ENCODE measurements around the gene ZNF646.
"Not testable (repeated sequence)": the region's sequence is repeated elsewhere in the genome, so short reads cannot be mapped to it uniquely, and the experiment has no call there.

The ZNF646 gene

DNA sequence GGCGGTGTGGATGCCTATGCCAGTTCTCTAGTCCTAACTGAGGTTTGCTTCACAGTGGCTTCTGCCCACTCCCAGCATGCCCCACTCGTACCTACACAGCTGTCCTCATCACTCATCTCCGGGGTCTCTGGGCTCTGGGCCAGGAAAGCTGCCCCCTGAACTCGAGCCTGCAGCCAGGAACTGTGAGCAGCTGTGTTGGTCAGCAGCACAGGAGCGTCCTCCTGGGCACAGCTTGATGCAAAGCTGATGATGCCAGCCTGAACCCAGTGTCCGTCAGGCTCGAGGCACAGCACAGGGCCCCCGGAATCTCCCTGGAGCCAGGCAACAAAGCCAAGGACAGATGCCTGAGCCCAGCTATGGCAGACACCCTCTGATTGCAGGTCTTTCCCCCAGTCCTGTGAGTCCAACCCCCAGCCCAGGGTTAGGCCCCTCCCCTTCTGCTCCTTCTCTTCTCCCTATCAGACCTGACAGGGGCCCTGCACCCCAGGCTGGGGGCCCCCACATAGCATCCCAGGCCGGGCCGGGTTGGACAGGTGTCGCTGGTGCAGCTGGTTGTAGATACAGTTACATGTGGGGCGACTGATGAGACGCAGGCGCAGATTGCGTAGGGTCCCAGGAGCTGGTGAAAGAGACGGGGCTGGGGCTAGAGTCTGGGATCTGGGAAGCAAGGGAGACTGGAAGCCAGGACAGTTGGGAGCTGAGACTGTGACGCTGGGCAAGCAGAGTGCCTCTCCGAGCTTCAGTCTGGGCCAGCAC, 11.8 kb downstream of the ZNF646 start:
- DNase-seq: no peak

DNA sequence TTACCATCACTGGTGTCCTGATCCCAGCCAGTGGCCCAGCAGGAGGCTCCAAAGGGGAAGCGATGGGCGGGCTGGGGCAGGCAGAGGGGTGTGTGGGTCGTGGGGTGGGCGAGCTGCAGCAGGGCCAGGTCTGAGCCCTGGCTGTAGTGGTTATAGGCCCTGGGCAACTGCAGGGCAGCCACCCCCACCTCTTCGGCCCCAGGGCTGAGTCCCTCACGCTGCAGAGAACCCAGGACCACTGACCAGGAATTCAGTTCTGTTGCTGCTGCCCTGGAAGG, 12.3 kb downstream of the ZNF646 start:
- DNase-seq: no peak

DNA sequence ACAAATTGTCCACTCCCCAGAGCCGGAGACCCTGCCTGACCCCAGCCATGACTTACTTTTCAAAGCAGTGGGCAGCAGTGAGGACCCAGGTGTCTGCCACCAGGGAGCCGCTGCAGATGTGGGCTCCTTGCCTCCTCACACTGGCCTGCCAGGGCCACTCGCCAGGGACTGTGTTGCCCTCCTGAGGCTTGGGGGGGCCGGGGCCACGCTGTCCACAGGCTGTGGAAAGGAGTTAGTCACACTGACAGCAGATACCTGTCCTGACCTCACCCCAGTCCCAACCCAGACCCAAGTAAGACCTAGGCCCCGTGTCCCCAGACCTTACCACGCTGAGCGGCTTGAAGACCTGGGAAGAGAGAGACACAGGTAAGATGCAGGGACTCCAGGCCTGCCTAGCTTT, 13.3 kb downstream of the ZNF646 start:
- no peak for DNase-seq

DNA sequence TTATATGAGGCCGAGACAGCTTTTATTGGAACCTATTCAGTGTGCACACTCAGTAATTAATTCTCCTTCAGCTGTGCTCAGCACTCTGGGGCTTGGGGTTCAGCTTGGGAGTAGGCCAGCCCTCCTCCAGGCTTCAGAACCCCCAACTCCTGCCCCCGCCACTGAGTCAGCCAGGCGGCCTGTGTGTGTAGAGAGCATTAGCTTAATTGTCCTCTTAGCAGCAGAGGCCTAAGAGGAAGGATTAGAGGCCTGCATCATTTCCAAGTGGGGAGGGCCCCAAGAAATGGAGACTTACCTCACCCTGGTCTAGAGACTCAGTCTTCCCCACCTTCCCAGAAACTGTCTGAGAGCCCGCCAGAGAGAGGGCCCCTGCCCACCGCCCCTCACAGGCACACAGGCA, 13.7 kb downstream of the ZNF646 start:
- no peak for DNase-seq

DNA sequence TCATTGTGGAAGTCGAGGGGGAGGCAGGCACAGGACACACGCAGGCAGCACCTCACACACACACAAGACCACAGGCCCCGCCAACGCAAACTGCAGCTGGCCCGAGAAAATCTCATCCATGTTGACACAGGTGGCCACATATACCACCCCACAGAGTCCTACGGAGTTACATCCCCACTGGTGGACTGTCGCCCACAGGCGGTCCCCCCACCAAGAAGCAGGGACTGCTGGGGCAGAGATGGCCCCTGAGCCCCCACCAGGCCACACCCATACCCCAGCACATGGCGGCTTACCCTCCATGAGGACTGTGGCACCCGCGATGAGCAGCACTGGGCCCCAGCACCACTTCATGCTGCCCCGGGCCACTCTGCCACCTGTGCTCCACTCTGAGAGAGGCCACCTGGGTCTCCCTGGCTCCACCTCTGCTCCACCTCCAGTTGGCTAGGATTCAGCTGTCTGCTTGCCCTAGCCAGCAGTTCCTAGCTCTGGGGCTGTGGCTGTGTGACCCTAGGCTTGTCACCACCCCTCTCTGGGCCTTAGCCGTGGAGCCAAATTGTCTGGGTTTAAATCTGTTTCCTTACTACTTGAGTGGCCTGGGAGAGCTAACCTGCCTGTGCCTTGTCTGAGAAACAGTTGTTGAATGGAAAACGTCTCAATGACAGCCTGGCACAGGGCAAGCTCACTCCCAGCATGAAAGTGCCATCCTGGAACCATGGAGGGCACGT, 14.4 kb downstream of the ZNF646 start, which contains the start of gene PRSS53:
Gene PRSS53 (minus strand): TSS at position 485 of the 725 bp plus-strand sequence. CDS start 134 bp downstream, at position 351.
- DNase-seq: peak in 1 of 2 experiments; percentile 63

DNA sequence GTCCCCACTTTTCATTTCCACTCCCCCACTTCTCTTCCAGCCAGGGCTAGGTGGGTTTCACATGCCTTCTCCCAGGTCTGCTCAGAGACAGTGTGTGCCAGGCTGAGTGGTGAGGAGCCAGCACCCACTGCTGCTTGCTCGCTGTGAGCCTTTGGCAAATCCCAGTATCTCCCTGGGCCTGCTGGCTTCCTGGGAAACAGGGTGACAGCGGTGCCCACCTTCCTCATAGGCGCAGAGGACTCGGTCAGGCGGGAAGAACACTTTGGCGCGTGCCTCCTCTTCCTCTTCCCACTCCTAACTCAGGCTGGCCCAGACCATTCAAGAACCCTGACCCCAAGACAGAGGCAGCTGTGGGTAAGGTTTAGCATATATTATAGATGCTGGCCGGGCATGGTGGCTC, 15.0 kb downstream of the ZNF646 start:
- no peak for DNase-seq

DNA sequence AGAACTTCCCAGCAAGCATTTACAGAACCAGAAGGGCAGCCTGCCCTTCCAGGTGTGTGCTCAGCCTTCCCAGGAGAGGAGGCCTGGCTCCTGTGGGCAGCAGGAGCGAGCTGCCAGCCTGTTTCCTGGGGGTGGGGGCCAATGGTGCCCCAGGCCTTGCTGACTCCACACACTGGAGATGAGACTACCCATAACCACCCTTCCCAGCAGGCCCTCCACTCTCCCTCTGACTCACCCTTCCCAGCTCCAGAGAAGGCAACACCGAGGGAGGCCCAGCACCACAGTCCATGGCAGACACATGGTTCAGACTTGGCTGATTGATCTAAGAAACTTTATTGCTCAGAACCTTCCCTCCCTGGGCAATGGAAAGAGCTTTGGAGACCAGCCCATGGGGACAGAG, 16.3 kb downstream of the ZNF646 start:
- no peak for DNase-seq

DNA sequence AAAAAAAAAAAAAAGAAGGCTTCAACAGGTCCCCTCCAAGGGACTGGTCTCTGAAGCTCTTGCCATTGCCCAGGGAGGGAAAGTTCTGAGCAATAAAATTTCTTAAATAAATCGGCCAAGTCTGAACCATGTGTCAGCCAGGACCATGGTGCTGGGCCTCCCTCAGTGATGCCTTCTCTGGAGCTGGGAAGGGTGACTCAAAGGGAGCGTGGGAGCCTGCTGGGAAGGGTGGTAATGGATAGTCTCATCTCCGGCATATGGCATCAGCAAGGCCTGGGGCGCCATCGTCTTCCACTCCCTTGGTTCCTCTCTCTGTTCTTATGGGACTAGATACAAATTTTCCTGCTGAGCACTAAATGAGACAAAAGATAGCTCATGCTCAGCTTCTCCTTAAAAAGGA, 18.1 kb downstream of the ZNF646 start:
- DNase-seq: no peak

DNA sequence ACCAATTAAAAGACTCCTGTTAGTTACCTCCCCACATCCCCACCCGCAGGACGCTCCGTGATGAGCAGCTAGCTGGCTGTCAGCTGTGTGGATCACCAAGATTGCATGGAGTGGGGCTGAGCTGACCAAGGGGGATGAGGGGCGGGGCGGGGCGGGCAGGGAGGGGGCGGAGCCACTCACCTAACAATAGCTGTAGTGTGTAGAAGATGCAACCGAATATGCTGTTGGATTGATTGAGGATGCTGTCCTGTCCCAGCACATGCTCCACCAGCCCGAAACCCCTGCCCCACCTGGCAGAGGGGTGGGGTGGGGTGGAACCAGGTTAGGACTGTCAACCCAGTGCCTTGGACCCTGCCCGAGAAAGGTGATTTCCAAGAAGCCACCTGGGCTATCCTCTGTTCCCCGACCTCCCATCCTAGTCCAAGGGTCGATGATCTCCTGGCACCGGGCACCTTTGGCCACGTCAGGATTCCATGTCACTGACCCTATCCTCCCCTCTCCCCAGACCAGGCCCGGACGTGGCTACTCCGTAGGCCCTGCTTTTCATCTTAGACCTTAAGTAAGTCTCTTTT, 19.0 kb downstream of the ZNF646 start:
- peak in 1 of 2 experiments; percentile 29 for DNase-seq

DNA sequence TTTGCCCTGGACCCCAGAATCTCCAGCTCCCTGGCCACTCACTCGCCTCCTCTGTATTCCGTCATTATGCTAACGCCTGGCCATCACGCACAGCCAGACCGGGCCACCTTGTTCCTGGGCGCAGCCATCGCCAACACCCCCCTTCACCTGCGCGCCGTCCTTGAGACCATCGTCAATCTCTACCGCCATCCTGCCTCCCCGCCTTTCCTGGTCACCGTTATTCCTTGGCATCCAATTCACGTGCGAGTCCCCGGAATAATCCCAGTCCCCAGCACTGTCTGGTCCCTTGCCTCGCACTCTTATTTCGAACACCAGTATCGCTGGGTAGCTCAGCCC, 19.8 kb downstream of the ZNF646 start:
- DNase-seq: no peak

DNA sequence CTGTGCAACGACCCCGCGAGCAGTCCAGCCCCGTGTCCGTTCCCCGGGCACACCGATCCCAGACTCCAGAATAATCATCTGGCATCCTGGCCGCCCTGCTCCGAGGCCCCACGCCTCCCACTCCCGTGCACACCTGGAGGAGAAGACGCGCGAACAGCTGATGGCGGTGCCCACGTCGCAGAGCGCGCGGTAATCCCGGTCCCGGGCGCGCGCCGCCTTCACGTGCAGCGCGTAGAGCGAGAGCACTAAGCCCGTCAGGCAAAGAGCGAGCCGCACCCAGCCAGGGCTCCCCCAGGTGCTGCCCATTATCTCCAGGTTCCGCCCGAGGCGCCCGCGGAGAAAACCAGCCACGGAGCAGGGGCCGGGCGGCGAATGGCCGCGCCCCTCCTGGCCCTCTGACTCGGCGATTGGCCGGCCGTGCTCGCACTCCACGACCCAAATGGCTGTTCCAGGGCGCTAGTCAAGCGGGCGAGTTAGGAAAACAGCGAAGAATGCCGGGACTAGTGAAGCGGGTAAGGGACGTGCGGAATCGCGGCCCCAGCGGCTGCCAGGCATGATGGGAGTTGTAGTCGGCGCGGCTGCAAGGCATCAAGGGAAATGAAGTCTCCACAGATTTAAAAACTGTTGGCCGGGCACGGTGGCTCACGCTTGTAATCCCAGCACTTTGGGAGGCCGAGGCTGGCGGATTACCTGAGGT, 20.4 kb downstream of the ZNF646 start, which contains the start of gene VKORC1:
Gene VKORC1 (minus strand): TSS at position 374 of the 697 bp plus-strand sequence. CDS start 68 bp downstream, at position 306.
- DNase-seq: peak; percentile 95

DNA sequence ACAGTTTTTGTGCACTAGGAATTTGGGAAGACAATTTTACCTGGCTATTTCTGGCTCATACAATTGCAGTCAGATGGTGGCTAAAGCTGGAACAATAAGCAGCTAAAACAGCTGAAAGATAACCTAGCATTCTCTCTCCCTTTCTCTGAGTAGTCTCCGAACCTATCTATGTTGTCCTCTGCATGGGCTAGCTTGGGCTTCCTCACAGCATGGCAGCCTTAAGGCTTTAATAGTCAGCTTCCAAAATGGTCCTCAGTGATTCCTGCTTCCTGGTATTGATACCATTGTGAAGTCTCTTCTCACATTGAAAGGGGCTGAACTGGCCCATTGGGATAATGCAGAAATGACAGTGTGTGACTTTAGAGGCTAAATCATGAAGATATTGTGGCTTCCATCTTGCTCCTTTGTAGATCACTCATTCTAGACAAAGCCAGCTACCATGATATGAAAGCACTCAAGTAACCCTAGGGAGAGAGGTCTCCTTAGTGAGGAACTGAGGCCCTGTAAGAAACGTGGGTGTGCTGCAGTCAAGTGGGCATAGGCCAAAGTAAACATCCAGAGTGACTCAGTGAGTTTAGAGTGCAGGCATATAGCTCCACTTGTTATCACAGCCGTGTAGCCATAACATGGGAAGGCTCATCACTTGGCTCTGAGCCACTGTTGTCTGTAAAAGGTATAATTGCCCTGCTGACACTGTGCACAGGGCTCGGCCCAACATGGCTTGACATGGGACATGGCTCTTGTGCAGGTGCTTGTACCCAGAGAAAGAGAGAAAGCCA, 25.8 kb downstream of the ZNF646 start:
- DNase-seq: no peak

DNA sequence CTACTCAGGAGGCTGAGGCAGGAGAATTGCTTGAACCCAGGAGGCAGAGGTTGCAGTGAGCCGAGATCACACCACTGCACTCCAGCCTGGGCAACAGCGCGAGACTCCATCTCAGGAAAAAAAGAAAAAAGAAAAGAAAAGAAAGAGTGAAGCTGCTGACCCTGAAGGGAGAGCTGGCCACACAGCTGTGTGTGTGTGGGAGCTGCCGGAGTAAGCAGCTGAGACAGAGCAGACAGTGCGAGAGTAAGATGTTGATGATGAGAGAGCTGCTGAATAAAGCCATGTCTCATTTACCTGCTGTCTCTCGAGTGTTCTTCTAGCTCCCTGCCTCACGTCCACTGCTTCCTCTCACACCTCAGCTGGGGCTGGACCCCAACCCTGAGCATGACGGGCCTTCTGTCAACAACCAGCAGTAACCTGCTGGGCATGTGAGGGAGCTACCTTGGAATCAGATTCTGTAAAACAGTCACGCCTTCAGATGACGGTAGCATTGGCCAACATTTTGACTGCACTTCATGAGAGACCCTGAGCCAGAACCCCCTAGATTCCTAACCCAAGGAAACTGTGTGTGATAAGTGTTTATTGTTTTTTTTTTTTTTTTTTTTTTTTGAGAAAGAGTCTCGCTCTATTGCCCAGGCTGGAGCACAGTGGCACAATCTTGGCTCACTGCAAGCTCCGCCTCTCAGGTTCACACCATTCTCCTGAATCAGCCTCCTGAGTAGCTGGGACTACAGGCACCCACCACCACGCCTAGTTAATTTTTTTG, 26.8 kb downstream of the ZNF646 start:
- not testable (repeated sequence) for DNase-seq

DNA sequence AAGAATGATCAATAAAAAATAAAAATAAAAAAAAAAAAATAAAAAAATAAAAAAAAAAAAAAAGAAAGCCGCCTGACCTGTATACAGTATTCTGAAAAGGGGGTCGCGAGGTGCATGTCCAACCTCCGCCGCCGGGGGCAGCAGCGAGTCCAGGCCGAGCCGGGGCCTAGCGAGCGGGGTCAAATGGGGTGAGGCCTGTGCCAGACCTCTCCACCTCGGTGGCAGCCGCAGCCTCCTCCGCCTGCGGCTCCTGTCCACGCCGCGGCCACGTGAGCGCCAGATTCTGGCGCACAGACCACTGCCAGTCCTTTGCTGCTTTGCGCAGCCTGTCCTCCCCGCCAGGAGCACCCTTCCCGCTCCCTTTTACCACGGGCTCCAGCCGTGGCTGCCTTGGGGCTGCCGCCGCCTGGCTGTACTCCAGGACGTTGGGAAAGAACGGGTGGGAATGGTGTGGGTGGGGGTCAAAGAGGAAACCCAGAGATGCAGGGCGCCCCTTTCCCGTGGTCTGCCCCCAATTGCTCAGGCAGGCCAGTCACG, 31.5 kb downstream of the ZNF646 start:
- no peak for DNase-seq

DNA sequence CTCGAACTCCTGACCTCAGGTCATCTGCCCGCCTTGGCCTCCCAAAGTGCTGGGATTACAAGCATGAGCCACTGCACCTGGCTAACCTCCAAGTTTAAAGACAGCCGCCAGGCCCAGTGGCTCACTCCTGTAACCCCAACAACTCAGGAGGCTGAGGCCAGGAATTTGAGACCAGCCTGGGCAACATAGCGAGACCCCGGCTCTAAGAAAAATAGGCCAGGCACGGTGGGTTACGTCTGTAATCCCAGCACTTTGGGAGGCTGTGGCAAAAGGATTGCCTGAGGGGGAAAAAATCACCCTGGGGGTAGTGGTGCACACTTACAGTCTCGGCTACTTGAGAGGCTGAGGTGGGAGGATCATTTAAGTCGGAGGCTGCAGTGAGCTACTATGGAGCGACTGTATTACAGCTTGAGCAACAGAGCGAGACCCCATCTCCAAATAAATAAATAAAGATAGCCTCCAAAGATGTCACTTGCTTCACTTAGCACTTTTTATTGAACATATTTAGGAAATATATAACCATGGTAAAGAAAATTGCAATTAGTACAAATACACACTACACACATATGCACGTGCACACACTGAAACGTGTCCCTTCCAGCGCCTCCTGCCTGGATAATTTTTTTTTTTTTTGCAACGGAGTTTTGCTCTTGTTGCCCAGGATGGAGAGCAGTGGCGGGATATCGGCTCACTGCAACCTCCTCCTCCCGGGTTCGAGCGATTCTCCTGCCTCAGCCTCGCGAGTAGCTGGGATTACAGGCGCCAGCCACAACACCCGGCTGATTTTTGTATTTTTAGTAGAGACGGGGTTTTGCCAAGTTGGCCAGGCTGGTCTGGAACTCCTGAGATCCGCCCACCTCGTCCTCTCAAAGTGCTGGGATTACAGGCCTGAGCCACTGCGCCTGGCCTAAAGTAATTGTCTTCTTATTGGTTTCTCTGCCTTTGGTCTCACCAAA, 32.6 kb downstream of the ZNF646 start:
- DNase-seq: no peak

DNA sequence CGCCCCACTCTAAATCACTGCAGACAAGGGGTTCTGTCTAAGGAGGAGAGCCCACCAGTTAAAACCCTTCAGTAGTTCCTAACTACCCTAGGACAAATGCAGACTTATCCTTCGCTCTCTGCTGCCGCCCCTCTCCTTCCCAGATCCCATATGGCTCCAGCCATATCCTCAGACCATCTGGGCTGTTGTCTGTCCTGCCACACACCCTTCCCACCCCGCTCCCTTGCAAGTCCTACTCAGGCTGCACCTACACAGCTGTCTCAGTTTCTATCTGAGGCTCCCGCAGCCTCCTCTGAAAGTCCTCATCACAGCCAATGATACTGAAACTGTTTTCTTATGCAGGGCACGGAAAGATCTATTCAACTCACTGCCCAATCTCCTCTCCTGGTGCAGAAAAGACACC, 33.2 kb downstream of the ZNF646 start:
- DNase-seq: no peak

DNA sequence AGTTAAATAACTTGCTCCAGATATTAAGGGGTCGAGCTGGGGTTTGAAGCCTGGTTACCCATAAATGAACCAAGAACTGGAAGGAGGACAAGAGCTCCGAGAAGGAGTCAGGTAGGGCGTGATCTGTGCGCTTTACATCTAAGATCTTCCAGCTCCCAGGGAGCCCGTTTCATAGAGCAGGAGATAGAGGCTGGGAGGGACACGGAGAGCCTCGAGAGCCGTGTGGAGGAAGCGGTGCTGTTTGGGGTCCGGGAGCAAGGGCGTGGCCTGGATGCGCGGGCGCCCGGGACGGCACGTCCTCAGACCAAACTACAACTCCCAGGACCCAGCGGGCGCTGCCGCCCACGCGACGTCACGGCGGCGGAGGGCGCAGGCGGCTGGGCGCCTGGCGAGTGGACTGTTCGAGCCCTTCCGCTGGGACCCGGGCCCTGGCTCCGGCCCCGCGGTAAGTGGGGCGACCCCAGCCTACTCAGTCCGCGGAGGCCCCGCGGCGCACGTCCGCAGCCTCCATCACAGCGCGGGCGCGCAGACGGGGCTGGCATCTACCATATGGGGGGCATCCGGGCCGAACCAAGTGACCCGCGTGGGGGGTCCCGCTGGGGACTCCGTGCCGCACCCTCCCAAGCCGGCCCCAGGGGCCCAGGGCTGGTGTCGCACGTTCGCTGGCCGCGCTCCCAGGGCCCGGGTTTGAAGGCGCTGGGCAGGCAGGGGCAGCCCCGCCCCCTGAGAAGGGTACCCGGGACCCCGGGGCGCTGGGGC, 34.0 kb downstream of the ZNF646 start, which contains the start of gene BCKDK:
Gene BCKDK (plus strand): TSS at position 352 of the 759 bp plus-strand sequence. CDS start 838 bp downstream, outside the sequence.
- peak; percentile 37 to 63 for DNase-seq

DNA sequence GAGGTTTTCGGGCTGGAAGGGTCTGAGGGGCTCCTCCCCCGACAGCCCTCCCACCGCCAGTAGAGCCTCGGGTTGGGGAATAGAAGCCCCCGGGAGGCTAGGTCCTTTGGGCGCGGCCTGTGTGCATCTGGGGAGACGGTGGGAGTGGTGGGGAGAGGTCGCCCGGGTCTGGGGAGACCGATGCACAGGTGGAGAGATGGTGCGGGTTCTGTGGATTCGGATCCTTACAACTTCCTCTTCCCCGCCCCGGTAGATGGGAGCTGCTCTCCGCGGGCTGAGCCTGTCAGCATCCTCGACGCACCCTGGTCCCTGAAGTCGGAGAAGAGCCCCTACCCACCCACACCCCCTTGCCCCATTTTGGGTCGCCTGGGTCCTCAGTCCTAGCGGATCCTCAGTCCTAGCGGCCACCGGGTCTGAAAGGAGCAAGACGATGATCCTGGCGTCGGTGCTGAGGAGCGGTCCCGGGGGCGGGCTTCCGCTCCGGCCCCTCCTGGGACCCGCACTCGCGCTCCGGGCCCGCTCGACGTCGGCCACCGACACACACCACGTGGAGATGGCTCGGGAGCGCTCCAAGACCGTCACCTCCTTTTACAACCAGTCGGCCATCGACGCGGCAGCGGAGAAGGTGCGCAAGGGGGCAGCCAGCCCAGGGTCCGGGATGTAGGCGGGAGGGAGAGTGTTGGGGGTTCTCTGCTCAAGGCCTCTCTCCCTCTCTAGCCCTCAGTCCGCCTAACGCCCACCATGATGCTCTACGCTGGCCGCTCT, 34.8 kb downstream of the ZNF646 start:
- DNase-seq: no peak

DNA sequence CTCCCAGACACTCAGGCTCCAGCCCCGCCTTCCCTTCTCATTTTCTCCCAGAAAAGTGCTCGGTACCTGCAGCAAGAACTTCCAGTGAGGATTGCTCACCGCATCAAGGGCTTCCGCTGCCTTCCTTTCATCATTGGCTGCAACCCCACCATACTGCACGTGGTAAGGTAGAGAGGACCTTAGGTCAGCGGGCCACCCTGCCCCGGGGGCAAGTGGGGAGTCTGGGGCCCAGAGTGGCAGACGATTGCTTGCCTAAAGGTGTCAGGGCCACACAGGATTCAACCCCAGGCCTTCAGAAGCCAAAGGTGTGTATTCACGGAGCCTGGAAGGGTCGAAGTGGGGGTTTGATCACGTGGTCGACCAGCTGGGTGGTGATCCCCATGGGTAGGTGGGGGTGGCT, 35.4 kb downstream of the ZNF646 start:
- DNase-seq: no peak

Measured in NCI-H2081 (cell line).